ENCODE measurements around the gene PRSS12. TPM values are rescaled to one million over a fixed set of nuclear protein-coding genes. Genes with fewer than 3 reads are reported as not detected.
"Not testable (repeated sequence)": the region's sequence is repeated elsewhere in the genome, so short reads cannot be mapped to it uniquely, and the experiment has no call there.

PRSS12 gene, protein sequence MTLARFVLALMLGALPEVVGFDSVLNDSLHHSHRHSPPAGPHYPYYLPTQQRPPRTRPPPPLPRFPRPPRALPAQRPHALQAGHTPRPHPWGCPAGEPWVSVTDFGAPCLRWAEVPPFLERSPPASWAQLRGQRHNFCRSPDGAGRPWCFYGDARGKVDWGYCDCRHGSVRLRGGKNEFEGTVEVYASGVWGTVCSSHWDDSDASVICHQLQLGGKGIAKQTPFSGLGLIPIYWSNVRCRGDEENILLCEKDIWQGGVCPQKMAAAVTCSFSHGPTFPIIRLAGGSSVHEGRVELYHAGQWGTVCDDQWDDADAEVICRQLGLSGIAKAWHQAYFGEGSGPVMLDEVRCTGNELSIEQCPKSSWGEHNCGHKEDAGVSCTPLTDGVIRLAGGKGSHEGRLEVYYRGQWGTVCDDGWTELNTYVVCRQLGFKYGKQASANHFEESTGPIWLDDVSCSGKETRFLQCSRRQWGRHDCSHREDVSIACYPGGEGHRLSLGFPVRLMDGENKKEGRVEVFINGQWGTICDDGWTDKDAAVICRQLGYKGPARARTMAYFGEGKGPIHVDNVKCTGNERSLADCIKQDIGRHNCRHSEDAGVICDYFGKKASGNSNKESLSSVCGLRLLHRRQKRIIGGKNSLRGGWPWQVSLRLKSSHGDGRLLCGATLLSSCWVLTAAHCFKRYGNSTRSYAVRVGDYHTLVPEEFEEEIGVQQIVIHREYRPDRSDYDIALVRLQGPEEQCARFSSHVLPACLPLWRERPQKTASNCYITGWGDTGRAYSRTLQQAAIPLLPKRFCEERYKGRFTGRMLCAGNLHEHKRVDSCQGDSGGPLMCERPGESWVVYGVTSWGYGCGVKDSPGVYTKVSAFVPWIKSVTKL
- total RNA-seq (2014; rRNA removed; shearing (Covaris generic)) = 0.59 and 2.6 TPM in 2 replicates

DNA sequence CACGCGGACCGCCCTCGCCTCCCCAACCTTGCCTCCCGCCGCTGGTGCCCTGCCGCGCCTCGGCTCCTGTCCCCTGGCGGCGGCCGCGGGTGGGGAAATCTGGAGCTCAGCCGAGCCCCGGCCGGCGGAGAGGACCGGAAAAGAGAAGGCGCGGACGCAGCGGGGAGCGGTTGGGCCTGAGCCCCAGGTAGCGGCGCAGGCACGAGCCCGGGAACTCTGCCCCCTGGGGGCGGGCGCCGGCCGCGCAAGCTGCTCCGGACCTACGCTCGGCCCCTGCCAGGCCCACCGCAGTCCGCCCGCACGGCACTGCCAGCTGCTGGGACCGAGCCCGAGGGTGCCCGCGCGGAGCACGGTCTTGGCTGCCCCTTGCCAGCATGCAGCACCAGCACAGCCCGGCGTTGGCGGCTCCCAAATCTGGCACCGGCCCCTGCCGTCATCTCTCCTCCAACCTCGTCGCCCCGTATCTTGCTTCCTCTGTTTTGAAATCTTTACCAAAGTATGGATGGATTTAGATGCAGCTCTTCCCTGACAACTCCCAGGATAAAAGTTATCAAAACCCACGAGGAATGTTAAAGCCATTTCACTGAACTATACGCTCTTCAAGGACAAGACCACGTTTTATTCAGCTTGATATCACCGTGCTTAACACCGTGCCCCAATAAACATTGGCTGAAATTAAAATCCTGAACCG, at the start of gene PRSS12:
Gene PRSS12, minus strand, starts transcription at position 161 of the 691 bp plus-strand sequence. CDS start 283 bp downstream, outside the sequence.
- peak; percentile 51 for DNase-seq (ENCODE audit: low read depth)

DNA sequence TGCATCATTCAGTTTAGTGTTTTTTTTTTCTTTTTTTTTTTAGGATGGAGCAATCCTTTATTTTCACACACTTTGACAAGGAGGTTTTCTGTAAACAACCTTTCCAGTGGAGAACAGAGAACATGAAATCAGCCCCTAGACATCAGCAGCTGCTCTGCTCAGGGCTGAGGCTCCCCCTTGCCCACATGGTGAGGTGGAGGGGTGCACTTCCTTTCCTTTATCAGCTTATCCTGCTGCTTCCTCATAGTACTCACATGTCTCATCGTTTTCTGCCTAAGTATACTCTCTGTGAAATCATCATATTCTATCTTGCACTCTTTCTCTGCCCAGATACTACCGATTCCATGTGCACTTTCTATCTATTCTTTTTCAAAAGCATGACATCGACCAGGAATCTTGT, 47.6 kb upstream of the PRSS12 start:
- no peak for DNase-seq (ENCODE audit: low read depth)

DNA sequence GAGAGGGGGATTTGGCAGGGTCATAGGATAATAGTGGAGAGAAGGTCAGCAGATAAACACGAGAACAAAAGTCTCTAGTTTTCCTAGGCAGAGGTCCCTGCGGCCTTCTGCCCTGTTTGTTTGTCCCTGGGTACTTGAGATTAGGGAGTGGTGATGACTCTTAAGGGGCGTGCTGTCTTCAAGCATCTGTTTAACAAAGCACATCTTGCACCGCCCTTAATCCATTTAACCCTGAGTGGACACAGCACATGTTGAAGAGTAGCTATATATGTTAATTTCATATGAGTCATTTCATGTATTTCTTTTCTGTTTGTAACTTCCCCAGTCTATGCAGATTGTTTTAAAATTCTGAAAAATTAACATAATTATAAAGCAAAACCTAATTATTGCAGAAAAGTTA, 47.1 kb upstream of the PRSS12 start:
- DNase-seq (ENCODE audit: low read depth) = not testable (repeated sequence)

DNA sequence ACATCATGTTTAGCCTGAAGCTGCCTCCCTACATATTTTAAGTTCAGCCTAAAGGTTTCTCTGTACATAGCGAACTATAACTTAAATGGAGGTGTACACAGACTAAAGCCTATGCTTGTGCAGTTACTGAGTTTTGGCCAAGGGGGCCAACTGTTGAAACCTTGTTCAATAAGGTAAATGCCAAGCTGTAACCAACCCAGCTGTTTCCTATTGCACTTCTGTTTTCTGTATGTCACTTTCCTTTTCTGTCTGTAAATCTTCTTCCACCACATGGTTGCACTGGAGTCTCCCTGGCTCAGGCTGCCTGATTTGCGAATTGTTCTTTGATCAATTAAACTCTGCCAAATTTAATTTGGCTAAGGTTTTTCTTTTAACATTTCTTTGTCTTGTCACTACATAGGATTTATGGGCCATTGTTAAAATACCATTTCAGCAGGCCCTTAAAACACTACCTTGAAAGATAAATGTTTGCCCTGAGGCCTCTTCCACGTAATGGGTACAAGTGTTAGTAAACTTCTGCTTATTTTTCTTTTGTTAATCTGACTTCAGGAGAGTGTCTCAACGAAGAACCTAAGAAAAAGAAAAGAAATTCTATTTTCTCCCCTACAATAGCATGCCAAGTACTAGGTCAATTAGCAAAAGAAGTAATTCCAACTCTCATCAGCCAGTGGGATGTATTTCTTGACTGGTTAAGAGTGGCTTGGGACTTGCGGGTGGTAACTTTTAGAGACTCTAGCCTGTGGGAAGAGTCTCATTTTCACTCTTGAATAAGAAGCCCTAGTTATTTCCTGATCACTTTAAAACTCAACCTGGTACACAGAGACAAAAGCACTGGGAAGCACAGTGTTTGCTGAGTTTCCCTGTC, 45.7 kb upstream of the PRSS12 start:
- DNase-seq (ENCODE audit: low read depth) = no peak

DNA sequence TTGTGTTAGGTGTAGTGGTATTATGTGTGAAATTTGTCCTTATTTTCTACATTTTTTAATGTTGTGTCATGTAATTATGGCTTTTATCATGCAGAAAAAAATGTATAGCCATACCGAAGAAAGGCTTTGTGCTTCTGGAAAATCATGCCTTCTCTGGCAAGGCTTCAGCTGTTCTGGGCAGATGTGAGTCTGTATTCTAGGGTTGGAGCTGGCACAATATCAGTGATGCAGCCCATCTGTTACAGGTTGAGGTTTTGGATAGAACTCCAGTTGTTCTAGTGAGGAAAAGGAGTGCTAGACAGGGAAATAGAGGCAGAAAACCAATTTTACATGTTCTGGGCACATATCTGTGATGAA, 44.8 kb upstream of the PRSS12 start:
- DNase-seq (ENCODE audit: low read depth) = no peak

DNA sequence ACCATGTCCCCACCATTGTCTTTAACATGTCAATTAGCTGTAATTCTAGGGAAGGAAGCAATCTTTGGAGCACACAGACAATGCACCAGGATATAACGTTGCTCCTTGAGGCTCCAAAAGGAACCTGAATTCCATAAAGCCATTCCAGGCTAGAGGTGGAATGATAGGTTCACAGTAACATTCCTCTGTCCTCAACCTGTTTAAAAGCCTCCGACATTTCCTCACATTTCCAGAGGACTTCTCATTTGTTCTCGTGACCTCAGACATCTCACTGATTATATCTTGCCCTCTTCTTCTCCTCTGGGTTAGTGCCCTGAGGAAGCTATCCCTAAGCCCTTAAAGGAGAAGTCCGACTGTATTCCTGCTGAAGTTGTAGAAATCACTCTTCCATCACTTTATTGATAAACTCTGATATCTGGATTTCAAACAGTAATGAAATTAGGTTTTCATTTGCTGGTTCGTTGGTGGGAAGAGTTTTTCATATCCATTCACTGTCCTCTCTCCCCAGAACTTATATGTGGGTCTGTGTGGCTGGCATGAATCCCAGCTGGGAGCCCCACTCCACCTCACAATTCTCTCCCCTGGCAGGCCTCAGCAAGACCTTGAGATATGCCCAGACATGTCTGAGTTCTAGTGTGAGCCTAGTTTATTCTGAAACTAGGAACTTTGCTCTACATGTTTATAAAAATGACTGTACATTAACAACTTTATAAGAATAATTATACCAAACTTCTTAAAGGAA, 44.2 kb upstream of the PRSS12 start:
- DNase-seq (ENCODE audit: low read depth) = no peak

DNA sequence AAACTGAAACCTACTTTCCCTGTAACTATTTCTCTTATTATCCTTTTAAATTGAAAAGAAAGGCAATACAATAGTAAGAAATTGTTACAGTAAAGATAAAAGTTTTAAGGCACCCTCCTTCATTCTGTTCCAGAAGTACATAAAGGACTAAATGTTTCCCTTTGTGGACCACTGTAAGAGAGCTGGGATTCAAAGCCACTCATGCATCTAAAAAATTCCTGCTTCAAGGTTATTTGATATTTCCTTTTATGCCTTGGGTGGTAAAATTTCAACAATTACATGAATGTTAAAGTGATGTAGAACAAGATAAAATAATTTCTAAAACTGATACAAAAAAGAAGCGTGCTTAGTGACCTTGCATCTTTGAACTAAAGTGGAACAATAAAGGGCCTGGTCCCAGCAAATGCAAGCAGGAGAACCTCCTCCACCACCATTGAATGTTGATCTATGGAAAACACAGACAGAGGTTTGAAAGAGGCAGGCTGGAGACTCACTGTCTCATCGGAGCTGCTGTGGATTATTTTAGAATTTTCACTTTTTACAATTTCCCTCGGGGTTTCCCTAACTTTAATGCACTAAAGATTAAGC, 42.3 kb upstream of the PRSS12 start:
- DNase-seq (ENCODE audit: low read depth) = no peak

DNA sequence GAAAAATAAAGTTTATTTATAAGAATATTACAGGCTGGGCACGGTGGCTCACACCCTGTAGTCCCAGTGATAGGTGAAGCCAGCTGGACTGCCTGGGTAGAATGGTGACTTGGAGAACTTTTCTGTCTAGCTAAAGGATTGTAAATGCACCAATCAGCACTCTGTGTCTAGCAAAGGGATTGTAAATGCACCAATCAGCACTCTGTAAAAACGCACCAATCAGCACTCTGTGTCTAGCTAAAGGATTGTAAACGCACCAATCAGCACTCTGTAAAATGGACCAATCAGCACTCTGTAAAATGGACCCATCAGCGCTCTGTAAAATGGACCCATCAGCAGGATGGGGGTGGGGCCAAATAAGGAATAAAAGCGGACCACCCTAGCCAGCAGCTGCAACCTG, 39.7 kb upstream of the PRSS12 start:
- not testable (repeated sequence) for DNase-seq (ENCODE audit: low read depth)

DNA sequence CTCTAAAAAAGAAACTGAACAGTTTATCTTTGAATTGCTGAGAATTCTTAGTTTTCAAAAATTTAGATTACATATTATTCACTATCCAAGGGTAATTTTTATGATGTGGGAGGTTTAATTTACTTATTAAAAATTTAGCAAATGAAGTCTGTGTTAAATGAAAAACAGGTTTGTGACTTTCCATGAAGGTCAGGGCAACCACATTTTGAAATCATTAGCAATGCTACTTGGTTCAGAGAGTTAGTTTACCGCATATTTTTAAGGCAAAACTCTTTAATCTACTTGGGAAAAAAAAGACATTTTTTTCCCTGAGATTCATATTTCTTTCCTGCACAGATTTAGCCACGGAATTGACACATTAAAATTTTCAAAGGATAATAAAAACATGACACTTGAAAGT, 37.3 kb upstream of the PRSS12 start:
- no peak for DNase-seq (ENCODE audit: low read depth)

DNA sequence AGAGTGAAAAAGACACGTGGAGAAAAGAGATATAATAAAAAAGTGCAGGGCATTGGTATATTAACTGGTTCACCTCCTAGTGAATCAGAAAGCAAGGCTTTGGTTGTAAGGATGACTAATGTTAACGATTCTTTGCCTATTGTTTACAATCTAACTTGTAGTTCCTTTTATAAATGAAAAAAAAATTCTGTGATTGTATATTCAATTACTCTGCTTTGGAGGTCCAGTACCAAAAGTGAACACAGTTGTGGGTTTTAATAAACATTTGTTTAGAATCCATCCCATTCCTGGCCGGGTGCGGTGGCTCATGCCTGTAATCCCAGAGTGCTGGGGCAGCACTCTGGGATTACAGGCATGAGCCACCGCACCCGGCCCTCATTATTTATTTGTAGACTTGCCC, 36.9 kb upstream of the PRSS12 start:
- DNase-seq (ENCODE audit: low read depth) = no peak

DNA sequence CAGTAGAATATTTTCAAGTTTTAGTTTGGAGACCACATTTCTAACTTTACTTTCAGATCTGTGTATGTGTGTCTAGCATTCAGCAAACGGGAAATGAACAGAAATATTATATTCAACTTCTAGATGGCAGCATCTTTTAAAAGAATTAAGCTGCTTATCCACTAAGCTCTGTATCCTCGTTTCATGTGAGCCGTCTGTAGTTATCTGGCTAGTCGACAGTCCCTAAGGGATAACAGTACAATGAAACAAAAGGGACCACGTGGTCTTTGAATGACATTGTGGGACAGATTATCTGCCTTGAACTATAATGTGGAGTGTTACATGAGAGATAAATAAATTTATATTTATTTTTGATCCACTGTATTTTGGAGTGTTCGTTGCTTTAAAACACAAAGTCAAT, 35.8 kb upstream of the PRSS12 start:
- DNase-seq (ENCODE audit: low read depth) = no peak

DNA sequence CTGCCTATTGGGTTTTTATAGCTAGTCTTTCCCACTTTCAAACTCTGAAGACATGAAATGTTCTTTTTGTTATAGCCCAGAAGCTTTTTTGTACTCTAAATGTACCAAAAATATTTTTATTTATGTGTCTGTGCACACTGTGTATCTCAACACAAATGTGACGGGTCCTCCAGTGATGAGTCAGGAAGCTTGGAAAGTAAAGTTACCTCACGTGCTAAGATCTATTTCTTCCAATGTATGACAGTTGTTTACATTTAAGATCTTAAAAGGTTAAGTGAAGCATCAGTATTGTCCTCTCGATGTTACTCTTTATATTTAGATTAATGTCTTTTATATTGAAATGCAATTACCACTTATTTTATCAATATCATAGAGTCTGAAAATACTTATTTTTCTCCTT, 29.1 kb upstream of the PRSS12 start:
- DNase-seq (ENCODE audit: low read depth) = no peak

DNA sequence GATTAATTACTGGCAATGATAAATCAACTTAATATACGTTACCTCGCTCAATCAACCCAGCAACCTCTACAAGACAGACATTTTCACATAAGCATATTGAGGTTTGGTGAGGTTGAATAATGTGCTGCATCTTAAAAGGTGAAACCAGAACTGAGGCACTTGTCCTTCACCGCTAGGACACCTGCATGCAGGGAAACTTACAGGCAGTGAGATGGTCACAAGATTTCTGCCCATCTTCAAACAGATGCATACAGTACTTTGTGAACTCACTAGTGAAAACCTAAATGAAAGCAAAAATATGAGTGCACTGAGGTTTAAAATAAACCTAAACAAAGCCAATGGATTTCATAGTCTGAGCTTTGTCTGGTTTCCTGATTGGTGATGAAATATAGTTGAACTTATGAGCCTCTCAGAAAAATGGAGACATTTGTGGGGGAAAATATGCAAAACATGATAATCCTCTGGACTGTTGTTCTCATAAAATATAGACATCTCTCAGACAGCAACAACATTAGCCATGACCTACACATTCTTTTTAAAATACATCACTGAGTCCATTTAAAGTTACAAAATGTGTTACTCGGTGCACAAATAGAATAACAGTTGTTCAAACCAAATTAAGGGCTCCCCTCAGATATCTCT, 20.9 kb upstream of the PRSS12 start:
- DNase-seq (ENCODE audit: low read depth) = no peak

DNA sequence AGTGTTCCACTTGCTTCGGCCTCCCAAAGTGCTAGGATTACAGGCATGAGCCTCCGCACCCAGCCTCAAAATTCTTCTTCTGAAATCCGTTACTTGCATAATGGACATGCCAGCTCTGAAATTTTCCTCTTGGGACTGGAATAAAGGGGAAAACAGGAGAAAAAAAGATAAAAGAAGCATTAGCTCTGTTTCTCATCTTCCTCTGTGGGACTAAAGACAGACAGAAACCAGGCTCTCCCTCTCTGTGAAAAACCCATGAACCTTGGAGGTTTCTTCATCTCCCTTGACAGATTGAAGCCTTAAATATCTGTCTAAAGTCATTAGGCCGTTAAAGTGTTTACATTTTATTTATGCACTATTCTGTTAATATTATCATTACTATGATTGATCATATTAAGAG, 19.4 kb upstream of the PRSS12 start:
- no peak for DNase-seq (ENCODE audit: low read depth)

DNA sequence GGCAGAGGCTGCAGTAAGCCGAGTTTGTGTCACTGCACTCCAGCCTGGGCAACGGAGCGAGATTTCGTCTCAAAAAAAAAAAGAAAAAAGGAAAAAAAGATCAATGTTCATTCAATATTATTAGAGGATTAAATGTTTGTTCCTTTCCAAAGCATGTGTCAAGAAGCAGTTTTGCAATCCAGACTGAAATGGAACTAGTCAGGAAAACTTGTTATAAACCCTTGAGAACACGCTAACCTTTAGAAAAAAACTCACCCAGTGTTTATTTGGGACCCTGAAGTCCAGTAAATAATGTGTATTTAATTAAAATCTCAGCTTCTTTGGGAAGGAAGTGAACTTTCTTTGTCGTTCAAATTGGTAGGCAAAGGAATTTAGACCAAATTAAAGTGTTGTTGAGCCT, 16.4 kb upstream of the PRSS12 start:
- no peak for DNase-seq (ENCODE audit: low read depth)

DNA sequence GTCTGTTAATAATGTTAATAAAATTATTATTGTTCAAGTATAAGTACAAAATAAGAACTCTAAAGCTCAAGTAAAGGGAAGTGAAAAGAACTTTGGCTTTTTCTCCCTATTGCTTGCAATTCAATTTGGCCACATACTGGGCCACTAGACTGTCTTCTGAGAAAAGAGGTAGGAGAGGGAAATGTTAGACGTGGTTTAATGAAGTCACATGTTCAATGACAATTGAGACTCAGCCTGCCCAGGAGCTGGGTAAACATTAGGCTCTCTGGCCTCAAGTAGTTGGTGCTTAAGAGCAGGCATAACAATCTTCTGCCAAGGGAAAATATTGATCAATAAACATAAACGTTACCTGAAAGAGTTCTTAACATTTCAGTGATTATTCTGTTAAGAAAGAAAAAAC, 15.1 kb upstream of the PRSS12 start:
- no peak for DNase-seq (ENCODE audit: low read depth)

DNA sequence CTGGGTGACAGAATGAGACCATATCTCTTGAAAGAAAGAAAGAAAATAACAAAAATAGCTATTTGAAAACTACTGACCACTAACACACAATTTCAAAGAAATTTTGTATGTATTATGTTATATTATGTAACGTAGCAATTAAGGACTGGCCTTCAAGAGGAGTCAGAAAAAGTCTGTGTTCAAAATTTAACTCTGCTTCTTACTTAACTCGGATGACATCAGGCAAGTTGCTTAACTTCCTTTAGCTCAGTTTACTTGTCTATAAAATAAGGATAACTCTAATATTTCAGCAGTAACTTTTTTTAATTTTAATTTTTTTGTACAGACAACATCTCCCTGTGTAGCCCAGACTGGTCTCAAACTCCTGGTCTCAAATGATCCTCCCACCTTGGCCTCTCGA, 14.6 kb upstream of the PRSS12 start:
- no peak for DNase-seq (ENCODE audit: low read depth)

DNA sequence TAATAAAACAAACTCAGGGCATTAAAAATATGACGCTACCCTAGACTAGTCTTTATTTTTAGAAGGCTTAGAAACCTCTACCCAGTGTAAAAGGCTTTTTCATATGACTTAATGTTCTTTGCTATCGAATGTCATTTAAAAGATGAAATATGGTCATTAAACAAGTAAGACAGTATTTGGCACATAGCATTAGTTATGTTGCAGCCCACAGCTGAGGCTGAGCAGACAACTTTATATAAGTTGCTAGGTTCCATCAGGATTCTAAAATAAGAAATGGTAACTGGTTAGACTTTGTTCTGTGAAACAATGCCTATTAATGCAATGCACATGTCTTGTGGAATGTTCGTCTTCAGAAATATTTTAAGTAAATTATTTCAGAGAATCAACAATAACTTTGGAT, 10.4 kb upstream of the PRSS12 start:
- no peak for DNase-seq (ENCODE audit: low read depth)

DNA sequence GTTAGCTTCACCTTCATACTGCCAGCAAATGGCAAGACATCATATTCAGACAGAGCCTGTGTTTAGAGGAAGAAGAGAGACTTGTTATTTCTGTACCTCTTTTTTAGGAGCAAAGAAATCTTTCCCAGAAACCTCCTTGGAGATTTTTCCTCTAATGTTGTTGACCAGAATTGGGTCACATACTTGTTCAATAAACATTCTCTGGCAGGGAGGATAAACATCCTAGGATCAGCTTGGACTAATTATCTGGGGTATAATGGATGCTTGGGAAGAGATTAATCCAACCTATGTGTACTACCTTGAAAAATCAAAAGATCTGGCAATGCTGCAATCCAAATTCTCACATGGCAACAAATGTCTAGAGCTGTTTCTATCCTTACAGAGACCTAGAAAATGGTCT, 8.4 kb upstream of the PRSS12 start:
- DNase-seq (ENCODE audit: low read depth) = no peak

DNA sequence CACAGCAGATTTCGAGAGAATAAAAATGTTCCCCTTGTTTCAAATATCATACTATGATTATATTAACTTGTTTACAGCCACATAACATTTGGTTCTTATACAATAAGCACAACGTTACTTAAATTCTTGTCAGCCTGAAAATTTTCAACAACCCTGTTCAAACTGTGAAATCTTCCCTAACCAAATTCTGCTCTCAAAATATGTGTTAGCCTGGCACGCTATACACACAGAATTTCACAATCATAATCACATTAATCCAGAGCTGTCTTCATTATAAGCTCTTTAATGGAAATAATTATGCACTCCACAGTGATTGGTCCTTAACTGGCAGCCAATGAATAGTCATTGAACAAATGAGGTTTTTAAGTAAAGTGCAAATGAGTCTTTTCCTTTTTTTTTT, 7.3 kb upstream of the PRSS12 start:
- DNase-seq (ENCODE audit: low read depth) = no peak
